H1 (cell line): ENCODE results near the gene PRRT4. TPM values are rescaled to one million over a fixed set of nuclear protein-coding genes. Genes with fewer than 3 reads are reported as not detected.

Experiments
- CHD2 ChIP-seq: IDR thresholded peaks from 2 replicates; pipeline ENCODE4 v1.6.1; 2012; ENCODE audit warnings: low read length, improper control_type of control experiment
- CHD7 ChIP-seq: fragments of 300-600 bp; sonication (generic); IDR thresholded peaks from 2 replicates; pipeline ENCODE4 v1.7.1; 2012; ENCODE audit warnings: low read length, moderate library complexity, mild to moderate bottlenecking, inconsistent platforms; ENCODE audit not compliant: insufficient replicate concordance
- CTCF ChIP-seq, 3 experiments: IDR thresholded peaks; 1 replicate in 2 of 3; 2 replicates in 1 of 3; pipeline versions ENCODE4 v1.5.1 to v1.6.1; 2011; ENCODE audit warnings: low read length in 3 of 3, mild to moderate bottlenecking in 3 of 3, inconsistent platforms in 2 of 3, low read depth in 1 of 3, moderate library complexity in 1 of 3; ENCODE audit not compliant: insufficient read depth in 1 of 3; ENCODE audit errors: control extremely low read depth in 1 of 3
- GABPA ChIP-seq: IDR thresholded peaks from 2 replicates; pipeline ENCODE4 v1.6.1; 2011; ENCODE audit warnings: mild to moderate bottlenecking, low read length, moderate library complexity, borderline replicate concordance; ENCODE audit not compliant: insufficient read depth
- HDAC2 ChIP-seq, 2 experiments: fragments of 300-600 bp in 1 of 2; sonication (generic) in 1 of 2; IDR thresholded peaks; 2 replicates each; pipeline ENCODE4 v1.6.1; 2011 to 2012; ENCODE audit warnings: low read depth in 2 of 2, low read length in 2 of 2, mild to moderate bottlenecking in 2 of 2, moderate library complexity in 2 of 2, borderline replicate concordance in 1 of 2, inconsistent platforms in 1 of 2
- JUND ChIP-seq: IDR thresholded peaks from 2 replicates; pipeline ENCODE4 v1.6.1; 2011; ENCODE audit warnings: mild to moderate bottlenecking, improper control_type of control experiment, low read length
- MAFK ChIP-seq: IDR thresholded peaks from 2 replicates; pipeline ENCODE4 v1.6.1; 2012; ENCODE audit warnings: low read depth, mild to moderate bottlenecking, improper control_type of control experiment, low read length
- SP1 ChIP-seq: IDR thresholded peaks from 2 replicates; pipeline ENCODE4 v1.6.1; 2011; ENCODE audit warnings: low read depth, low read length
- TBP ChIP-seq: IDR thresholded peaks from 2 replicates; pipeline ENCODE4 v1.6.1; 2011; ENCODE audit warnings: low read depth, low read length, improper control_type of control experiment
- polyA plus RNA-seq, 7 experiments: library from polyadenylated mRNA; depleted of rRNA in 3 of 7; stranded (reverse) in 5 of 7; unstranded in 2 of 7; fragments of >200 nt in 5 of 7; fragments of 200-250 nt in 2 of 7; gene quantifications; 1 replicate in 5 of 7; 2 replicates in 1 of 7; 4 replicates in 1 of 7; pipeline versions ENCODE4 v1.2.1 to v1.2.3, GENCODE V29; 2011 to 2013; ENCODE audit warnings: missing spikeins in 2 of 7, mixed read lengths in 2 of 7
- total RNA-seq: library from RNA; stranded (reverse); fragmentation: NEBNext Ultra II Directional; extraction: Animal tissue kit (Norgen Biotek cat#: 25700); gene quantifications from 2 replicates; pipeline ENCODE4 v1.2.1, GENCODE V29; 2021

PRRT4 gene
- total and polyA plus RNA-seq, 2 of the 8 experiments (the other 6 are each of a cell fraction or from before 2014, with no cell fraction given): 0.34 to 1.0 TPM

- TF ChIP-seq CHD7 (no peak), CHD2 (no peak), SP1 (no peak), HDAC2 (IDR thresholded peaks at IDR 0.05; ENCODE audit: borderline replicate concordance in 1 of 2, low read depth in 2 of 2, low read length in 2 of 2) (no peak), TBP (no peak), GABPA (no peak), JUND (no peak), MAFK (no peak), CTCF (IDR thresholded peaks at IDR 0.05; ENCODE audit: control extremely low read depth in 1 of 3, insufficient read depth in 1 of 3, low read depth in 1 of 3, low read length in 3 of 3) (no peak)
These were observed 3.3 kb downstream of the PRRT4 start (continued) for GRCh38 chr7:128358233-128358632.
